NCI-H2107 treated with DMSO at 0.1 percent for 48 hours (cell line): ENCODE results near the gene TBC1D12.
"Not testable (repeated sequence)": the region's sequence is repeated elsewhere in the genome, so short reads cannot be mapped to it uniquely, and the experiment has no call there.

Experiments used
- DNase-seq: peaks from one replicate; lab custom pipeline; 2025; ENCODE audit not compliant: unreplicated experiment; lab: John Stamatoyannopoulos, UW

TBC1D12 gene

DNA sequence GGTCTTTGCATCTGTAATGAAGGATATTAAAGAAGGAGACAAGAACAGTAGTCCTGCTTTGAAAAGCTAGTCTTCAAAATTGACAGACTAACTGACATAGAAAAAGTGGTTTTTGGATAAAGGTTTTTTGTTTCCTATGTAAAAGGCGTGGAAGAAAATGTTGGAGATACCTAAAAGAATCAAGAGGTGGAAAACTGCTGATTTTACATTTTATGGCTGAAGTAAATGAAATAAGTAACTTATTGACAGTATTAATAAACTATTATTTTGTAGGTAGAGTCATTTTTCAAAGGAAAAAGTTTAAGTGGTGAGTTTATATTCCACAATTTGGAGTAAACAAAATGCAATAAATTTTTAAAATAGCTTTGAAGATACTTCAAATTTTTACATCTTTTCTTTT, 130.7 kb downstream of the TBC1D12 start:
- no peak for DNase-seq

DNA sequence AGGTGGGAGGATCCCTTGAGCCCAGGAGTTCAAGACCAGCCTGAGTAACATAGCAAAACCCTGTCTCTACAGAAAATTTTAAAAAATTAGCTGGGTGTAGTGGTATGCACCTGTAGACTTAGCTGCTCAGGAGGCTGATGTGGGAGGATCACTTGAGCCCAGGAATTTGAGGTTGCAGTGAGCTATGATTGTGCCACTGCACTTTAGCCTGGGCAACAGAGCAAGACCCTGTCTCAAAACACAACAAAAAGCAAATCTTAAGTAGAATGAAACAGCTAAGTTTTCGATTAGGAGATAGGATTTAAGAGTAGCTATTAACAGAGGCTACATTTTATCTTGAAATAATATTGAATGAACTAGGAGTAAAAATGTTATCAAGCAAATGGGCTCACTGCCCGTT, 139.9 kb downstream of the TBC1D12 start:
- DNase-seq, result not testable (repeated sequence)

DNA sequence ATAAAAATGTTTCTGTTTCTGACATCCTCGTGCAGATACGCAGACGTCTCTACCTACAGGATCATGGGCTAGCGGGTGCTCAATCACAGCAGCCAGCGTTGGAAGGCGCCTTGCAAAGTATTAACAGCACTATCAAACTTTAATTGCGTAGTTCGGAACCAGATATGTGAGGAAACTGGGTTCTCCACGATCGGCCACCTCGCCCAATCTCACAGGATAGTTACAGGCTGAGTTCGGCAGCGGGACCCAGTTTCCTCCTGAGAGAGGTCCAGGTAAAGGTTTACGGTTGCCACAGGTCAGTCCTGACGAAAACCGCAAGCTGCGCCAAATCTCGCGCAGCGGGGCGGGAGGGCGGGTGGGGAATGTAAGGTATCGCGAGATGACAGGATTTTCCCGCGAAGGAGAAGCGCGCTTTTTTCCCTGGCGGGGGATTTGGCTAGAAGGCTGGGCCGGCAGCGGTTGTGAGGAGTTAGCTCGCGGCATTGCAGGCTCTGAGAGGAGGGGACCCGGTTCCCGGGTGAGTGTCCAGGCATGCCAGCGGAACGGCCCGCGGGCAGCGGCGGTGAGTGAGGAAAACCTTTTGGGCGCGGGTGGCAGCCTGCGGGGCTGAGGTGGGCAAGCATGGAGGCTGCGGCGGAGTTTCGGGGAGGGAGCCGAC, 143.2 kb downstream of the TBC1D12 start, which contains the start of gene HELLS:
TSS of gene HELLS (plus strand) at position 398 of the 658 bp plus-strand sequence. CDS start at position 532, 134 bp downstream.
- peak; percentile 69 for DNase-seq

DNA sequence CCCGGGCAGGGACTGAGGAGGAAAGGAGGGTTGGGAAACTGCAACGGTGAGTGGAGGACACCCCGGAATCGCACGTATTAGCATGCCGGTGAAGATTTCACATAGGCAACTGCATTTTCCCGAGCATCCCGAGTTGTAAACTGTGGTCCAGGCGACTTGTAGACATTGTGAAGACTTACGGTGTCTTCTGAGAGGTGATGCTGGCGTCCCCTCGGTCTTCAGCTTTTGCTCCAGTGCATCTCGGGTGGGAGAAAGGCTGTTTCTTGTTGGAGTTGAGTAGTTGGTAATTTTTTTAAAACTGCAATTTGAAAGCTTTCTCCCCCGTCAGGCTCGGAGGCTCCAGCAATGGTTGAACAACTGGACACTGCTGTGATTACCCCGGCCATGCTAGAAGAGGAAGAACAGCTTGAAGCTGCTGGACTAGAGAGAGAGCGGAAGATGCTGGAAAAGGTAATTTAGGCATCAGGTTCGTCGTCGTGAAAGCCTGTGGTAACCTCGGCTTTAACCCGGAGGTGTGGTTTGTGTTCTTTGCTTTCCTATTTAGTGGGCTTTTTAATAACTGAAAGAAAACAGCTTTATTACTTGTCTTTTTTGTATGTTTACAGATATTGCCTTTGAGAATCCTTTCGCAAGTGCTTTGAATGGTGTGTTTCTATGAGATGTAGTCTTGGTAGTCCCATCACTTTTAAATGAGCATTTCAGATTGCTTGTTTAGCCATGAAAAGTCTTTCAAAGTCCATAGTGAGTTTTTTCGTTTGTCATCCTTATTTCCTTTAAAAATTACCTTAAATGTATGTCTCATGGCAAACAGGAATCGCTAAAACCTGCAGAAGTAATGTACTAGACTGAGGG, 143.9 kb downstream of the TBC1D12 start:
- DNase-seq, result no peak

DNA sequence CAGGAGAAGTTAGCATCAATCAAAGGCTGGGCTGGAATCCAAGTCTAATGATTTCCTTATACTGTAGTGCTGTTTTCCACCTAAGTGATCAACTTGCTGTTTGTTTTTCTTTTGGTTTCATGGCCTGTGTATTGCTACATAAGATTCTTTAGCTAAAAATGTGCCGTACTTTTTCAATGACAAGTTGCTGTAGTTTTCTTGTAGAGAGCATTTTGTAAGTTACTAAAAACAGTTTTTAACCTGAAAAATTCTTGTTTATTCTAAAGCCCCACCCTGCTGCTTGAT, 144.5 kb downstream of the TBC1D12 start:
- DNase-seq, result peak; percentile 13

DNA sequence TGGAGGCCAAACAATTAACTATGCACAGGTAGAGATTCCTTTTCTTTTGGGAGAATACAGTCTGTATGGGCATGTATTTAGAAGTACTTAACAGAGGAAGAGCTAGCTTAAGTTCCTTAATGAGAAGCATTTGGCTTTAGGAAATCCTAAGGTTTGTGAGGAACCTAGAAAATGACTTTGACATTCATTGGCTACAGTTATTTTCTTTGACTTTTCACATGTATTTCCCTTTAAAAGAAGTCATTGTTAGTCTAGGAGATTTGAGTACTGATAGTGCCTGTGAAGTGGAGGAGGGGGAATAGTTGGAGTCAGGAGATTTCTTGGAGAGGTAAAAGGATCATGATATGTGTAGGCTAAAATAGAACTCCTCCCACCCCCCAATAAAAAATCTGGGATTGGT, 146.9 kb downstream of the TBC1D12 start:
- DNase-seq, result no peak

DNA sequence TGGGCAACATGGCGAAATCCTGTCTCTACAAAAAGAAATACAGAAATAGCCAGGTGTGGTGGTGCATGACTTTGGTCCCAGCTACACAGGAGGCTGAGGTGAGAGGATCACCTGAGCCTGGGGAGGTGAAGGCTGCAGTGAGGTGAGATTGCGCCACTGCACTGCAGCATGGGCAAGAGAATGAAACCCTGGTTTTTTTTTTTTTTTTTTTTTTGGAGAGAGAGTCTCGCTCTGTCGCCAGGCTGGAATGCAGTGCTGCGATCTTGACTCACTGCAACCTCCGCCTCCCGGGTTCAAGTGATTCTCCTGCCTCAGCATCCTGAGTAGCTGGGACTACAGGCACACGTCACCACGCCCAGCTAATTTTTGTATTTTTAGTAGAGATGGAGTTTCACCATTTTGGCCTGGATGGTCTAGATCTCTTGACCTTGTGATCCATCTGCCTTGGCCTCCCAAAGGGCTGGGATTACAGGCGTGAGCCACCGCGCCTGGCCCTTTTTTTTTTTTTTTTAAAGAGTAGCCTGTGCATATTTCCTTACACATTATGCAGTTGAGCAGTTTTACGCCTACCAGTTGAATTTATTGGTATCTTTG, 165.5 kb downstream of the TBC1D12 start:
- not testable (repeated sequence) for DNase-seq

DNA sequence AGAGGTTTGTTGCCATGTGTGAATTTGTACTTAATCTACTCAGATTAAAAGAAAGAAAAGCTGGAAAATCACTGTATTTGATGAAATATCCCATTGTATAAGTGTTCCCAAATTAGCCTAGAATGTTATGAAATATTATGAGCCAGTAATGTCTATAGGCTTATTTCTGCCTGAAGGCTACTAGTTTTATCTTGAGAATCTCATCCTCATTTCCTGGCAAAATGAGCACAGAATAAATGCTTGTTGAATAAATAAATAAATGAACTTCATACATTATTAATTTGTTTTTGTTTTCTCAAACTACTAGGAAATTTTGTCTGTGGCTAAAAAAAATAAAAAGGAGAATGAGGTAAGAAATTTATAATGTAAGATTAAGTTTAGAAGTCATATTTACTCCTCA, 168.7 kb downstream of the TBC1D12 start:
- no peak for DNase-seq

DNA sequence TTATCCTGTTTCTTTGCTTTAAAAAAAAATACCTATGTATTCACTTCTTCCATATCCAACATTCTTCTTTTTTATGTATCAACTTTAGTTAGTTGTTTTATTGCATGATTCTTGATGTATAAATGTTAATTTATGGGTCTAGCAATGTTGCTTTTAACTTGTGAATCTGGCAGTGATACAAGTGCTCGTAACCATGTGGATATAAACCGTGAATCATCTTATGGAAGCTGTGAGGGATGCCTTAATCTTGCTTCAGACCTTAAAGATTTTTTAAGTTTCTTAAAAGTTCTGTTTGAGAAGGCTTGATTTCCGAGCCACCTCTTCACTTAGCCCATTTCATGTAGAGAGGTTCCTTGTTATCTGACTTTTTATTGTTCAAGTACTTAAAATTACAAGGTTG, 169.2 kb downstream of the TBC1D12 start:
- no peak for DNase-seq

DNA sequence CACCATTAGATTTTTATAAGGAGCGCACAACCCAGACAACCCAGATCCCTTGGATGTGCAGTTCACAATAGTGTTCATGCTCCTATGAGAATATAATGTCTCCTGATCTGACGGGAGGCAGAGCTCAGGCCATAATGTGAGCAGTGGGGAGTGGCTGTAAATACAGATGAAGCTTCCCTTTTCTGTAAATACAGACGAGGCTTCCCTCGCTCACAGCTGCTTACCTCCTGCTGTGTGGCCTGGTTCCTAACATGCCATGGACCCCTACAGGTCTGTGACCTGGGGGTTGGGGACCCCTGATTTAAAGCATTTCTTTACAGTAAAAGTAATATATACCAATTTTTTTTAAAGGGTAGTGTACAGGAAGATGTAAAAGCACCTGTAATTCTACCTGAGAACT, 176.4 kb downstream of the TBC1D12 start:
- DNase-seq, result no peak

DNA sequence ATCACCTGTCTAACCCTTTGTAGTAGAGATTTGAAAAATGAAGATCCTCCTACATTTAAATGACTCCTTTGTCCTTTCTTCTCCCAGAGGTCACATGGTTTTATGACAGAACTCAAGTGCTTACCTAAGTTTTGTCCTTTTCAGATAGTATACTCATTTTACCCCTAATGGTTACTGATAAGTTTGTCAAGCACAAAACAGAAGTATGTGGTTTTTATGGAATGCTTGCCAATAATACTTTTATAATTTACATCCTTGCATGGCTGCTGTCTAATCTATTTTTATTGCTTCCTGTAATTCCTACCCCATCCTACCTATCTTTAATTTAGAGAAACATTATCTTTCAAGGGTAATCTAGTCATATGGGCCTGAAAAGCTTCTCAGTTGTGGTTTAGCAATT, 180.8 kb downstream of the TBC1D12 start:
- no peak for DNase-seq
